GM12878 (cell line): Measurements from ENCODE around the gene HLA-DQA2. TPM values are rescaled to one million over a fixed set of nuclear protein-coding genes. Genes with fewer than 3 reads are reported as not detected.

Experiments
- ATAC-seq: fragments of 200-7000 bp; cut with Tn5 transposase; 3 replicates; pipeline ENCODE4 v1.9.1; 2020; ENCODE audit warnings: mild to moderate bottlenecking, moderate library complexity
- BruUV-seq: library from RNA; stranded (reverse); fragments of 400-500 nt; replicated peaks from 2 replicates; lab custom pipeline; 2021; lab: Mats Ljungman, UMichigan
- CTCF ChIA-PET: fragments of 300-600 bp; sonication (Branson Sonifier 250); formaldehyde crosslinking; extraction: SDS; loops from one replicate; lab custom pipeline; 2021; ENCODE audit warnings: inconsistent platforms; lab: Yijun Ruan, JAX
- POLR2A ChIA-PET: fragments of 350-600 bp; formaldehyde crosslinking; extraction: SDS; loops from one replicate; lab custom pipeline; 2021; ENCODE audit warnings: inconsistent platforms; lab: Charles Lee
- RAD21 ChIA-PET: fragments of 300-600 bp; sonication (Branson Sonifier 250); formaldehyde crosslinking; loops from one replicate; lab custom pipeline; 2023; ENCODE audit warnings: antibody characterized with exemption; ENCODE audit not compliant: unreplicated experiment; lab: Charles Lee
- SMC1A ChIA-PET: fragments of 300-600 bp; sonication (Branson Sonifier 250); formaldehyde crosslinking; loops from one replicate; lab custom pipeline; 2023; ENCODE audit not compliant: unreplicated experiment, uncharacterized antibody; lab: Charles Lee
- DNase-seq: peaks from one replicate; pipeline ENCODE4 v3.0.0-alpha.2; 2011; ENCODE audit warnings: low read depth, low spot score
- FAIRE-seq: peaks from 3 replicates; lab custom pipeline; 2011; peaks lifted over from hg19 to GRCh38; lab: Jason Lieb, UNC
- H2AFZ ChIP-seq: 2 replicates; pipeline ENCODE4 v1.6.0; 2011; ENCODE audit warnings: low read depth, low read length, control low read depth; ENCODE audit not compliant: control insufficient read depth
- H3K27ac ChIP-seq: 2 replicates; pipeline ENCODE4 v1.5.1; 2011; ENCODE audit warnings: control low read depth; ENCODE audit not compliant: control insufficient read depth, insufficient read depth
- H3K27me3 ChIP-seq, 2 experiments: replicated peaks in 1 of 2; 2 replicates each; pipeline versions ENCODE4 v1.6.0 to v1.6.1; 2011; ENCODE audit warnings: low read length in 1 of 2; ENCODE audit not compliant: control insufficient read depth in 2 of 2, insufficient read depth in 2 of 2
- H3K36me3 ChIP-seq, 2 experiments: 2 replicates each; pipeline ENCODE4 v1.5.1; 2011; ENCODE audit warnings: low read length in 1 of 2; ENCODE audit not compliant: control insufficient read depth in 2 of 2, insufficient read depth in 2 of 2
- H3K4me1 ChIP-seq: 2 replicates; pipeline ENCODE4 v1.6.1; 2011; ENCODE audit warnings: mild to moderate bottlenecking, low read length, moderate library complexity, mixed read lengths; ENCODE audit not compliant: control insufficient read depth, insufficient read depth
- H3K4me2 ChIP-seq: 2 replicates; pipeline ENCODE4 v1.6.0; 2011; ENCODE audit warnings: control low read depth; ENCODE audit not compliant: control insufficient read depth, insufficient read depth
- H3K4me3 ChIP-seq: fragments of 200-600 bp; sonication (generic); 2 replicates; pipeline ENCODE4 v1.5.1; 2016
- H3K79me2 ChIP-seq: 2 replicates; pipeline ENCODE4 v1.6.0; 2011; ENCODE audit warnings: low read length; ENCODE audit not compliant: control insufficient read depth, insufficient read depth
- H3K9ac ChIP-seq: 2 replicates; pipeline ENCODE4 v1.8.0; 2011; ENCODE audit warnings: low read length, control low read depth, mixed read lengths; ENCODE audit not compliant: control insufficient read depth, insufficient read depth
- H3K9me3 ChIP-seq: replicated peaks from 3 replicates; pipeline ENCODE4 v1.5.1; 2011; ENCODE audit warnings: mild to moderate bottlenecking, low read length; ENCODE audit not compliant: control insufficient read depth, insufficient read depth
- H4K20me1 ChIP-seq: 2 replicates; pipeline ENCODE4 v1.6.0; 2011; ENCODE audit not compliant: control insufficient read depth, insufficient read depth
- BACH1 ChIP-seq: fragments of 450-650 bp; IDR thresholded peaks from 2 replicates; pipeline ENCODE4 v1.6.1; 2017; ENCODE audit warnings: mild to moderate bottlenecking, borderline replicate concordance
- CTCF ChIP-seq, 3 experiments: IDR thresholded peaks in 2 of 3; conservative IDR thresholded peaks in 1 of 3; 2 replicates each; pipeline ENCODE4 v1.5.1; 2011; ENCODE audit warnings: low read depth in 3 of 3, low read length in 3 of 3, mild to moderate bottlenecking in 3 of 3, control low read depth in 2 of 3, moderate library complexity in 2 of 3, inconsistent platforms in 1 of 3, mixed read lengths in 1 of 3; ENCODE audit not compliant: control insufficient read depth in 2 of 3, insufficient read depth in 1 of 3; ENCODE audit errors: extremely low read depth in 1 of 3
- EED ChIP-seq: sonication (generic); IDR thresholded peaks from 2 replicates; pipeline ENCODE4 v1.6.1; 2016; ENCODE audit warnings: antibody characterized with exemption, low read depth
- IKZF1 ChIP-seq: fragments of 450-650 bp; conservative IDR thresholded peaks from 2 replicates; pipeline ENCODE4 v1.6.1; 2017; ENCODE audit warnings: antibody characterized with exemption, mild to moderate bottlenecking
- IKZF2 ChIP-seq, 2 experiments: fragments of 450-650 bp; IDR thresholded peaks; 2 replicates each; pipeline ENCODE4 v1.6.1; 2017; ENCODE audit warnings: mild to moderate bottlenecking in 2 of 2, moderate library complexity in 2 of 2
- RAD21 ChIP-seq: IDR thresholded peaks from 2 replicates; pipeline ENCODE4 v1.6.1; 2011; ENCODE audit warnings: mild to moderate bottlenecking, low read depth, low read length, moderate library complexity; ENCODE audit not compliant: insufficient read depth
- SKIL ChIP-seq: fragments of 450-650 bp; IDR thresholded peaks from 2 replicates; pipeline ENCODE4 v1.6.1; 2017; ENCODE audit warnings: mild to moderate bottlenecking, low read depth, inconsistent platforms; ENCODE audit not compliant: poor library complexity, severe bottlenecking
- SMC3 ChIP-seq: IDR thresholded peaks from 2 replicates; pipeline ENCODE4 v1.6.1; 2011; ENCODE audit warnings: low read length, improper control_type of control experiment, borderline replicate concordance
- STAT3 ChIP-seq: IDR thresholded peaks from 2 replicates; pipeline ENCODE4 v1.6.1; 2011; ENCODE audit warnings: low read depth, low read length, improper control_type of control experiment
- ZNF687 ChIP-seq: fragments of 450-650 bp; IDR thresholded peaks from 2 replicates; pipeline ENCODE4 v1.6.1; 2017; ENCODE audit warnings: mild to moderate bottlenecking, moderate library complexity
- ZSCAN29 ChIP-seq: fragments of 450-650 bp; IDR thresholded peaks from 2 replicates; pipeline ENCODE4 v1.6.1; 2017; ENCODE audit warnings: mild to moderate bottlenecking, moderate library complexity
- WGBS: methylation state at CpG from one replicate; pipeline ENCODE4 v1.1.6; 2016; ENCODE audit warnings: low lambda C conversion rate; ENCODE audit not compliant: insufficient replicate concordance, insufficient coverage; ENCODE audit errors: missing lambda C conversion rate; 5-methylcytosine and 5-hydroxymethylcytosine counted together
- in situ Hi-C: fragments of 300-500 bp; cut with MboI; formaldehyde crosslinking; loops from 9 replicates; pipeline ENCODE4 v1.14.3; 2018; ENCODE audit warnings: mixed read lengths
- intact Hi-C: fragments of 100-400 bp; cut with micrococcal nuclease; formaldehyde crosslinking; loops from one replicate; pipeline ENCODE4 v1.14.2; 2022; ENCODE audit not compliant: unreplicated experiment
- polyA plus RNA-seq, 11 experiments: library from polyadenylated mRNA; depleted of rRNA in 4 of 11; unstranded in 6 of 11; stranded (reverse) in 5 of 11; fragments of >200 nt; fragmentation: Nextera tagmentation in 4 of 11; fragmentation: Illumina TruSeq in 1 of 11; extraction: Ambion mirVana in 4 of 11; extraction: Trizol in 1 of 11; gene quantifications; 1 replicate in 1 of 11; 2 replicates in 10 of 11; pipeline versions ENCODE4 v1.2.1 to v1.2.3, GENCODE V29; 2011 to 2016; ENCODE audit warnings: inconsistent platforms in 2 of 11, missing spikeins in 2 of 11, low read depth in 1 of 11
- total RNA-seq, 4 experiments: library from RNA; depleted of rRNA in 3 of 4; stranded (reverse); fragments of >200 nt in 3 of 4; fragmentation: Illumina TruSeq in 1 of 4; extraction: Trizol in 1 of 4; gene quantifications; 2 replicates each; pipeline versions ENCODE4 v1.2.1 to v1.2.3, GENCODE V29; 2013 to 2021

Gene HLA-DQA2
- total and polyA plus RNA-seq, 10 of the 15 experiments (the other 5 are each of a cell fraction or from before 2014, with no cell fraction given), result 9.1 to 26.4 (median 16.3) TPM

GRCh38 chr6:32700391-32701040 lies 40.7 kb upstream of the HLA-DQA2 start:
- no peaks in the 10 kb centered on the region for H3K36me3 ChIP-seq
- ChIA-PET CTCF (interaction anchor here (0.6 to 7.6 kb wide), 55 partner anchors 9 to 583 kb away, joined by 3 to 180 read pairs (median 4); partner anchors contain the start of genes HLA-DMA, HLA-DRA and TAP2), RAD21 (interaction anchor here (0.8 to 3.8 kb wide), 33 partner anchors 9 to 455 kb away, joined by 3 to 72 read pairs (median 5); partner anchors contain the start of gene TAP2), SMC1A (interaction anchor here (0.6 to 5.2 kb wide), 33 partner anchors 9 to 455 kb away, joined by 3 to 75 read pairs (median 5); partner anchors contain the start of genes PSMB9, TAP1 and TAP2), POLR2A (interaction anchor here (0.8 to 1.3 kb wide), 2 partner anchors 85 to 298 kb away, joined by 3 to 5 read pairs; no protein-coding TSS in a partner anchor)
- H3K4me1 ChIP-seq, result no peaks in the 10 kb centered on the region
- H3K27me3 ChIP-seq, result peaks cover 0 to 3% of the 10 kb centered on the region in 2 experiments; a peak in 2 of 4 replicates
- H3K9ac ChIP-seq, result no peak overlapping the region
- H3K27ac ChIP-seq, result no peak overlapping the region
- WGBS, result 44% methylated on average over 6 of the region's 6 CpGs
- H3K9me3 ChIP-seq, result no peaks in the 10 kb centered on the region
- H3K79me2 ChIP-seq, result no peaks in the 10 kb centered on the region
- FAIRE-seq, result peak; percentile 69
- no peak for DNase-seq
- no peaks in the 10 kb centered on the region for H4K20me1 ChIP-seq
- no peak overlapping the region for H3K4me3 ChIP-seq
- in situ Hi-C loops (no loop called here), intact Hi-C loops (loop anchor here (1.0 to 10.0 kb wide), 5 partner anchors 86 to 456 kb away; no protein-coding TSS in a partner anchor)
- ATAC-seq, result peak; percentile 93
- H3K4me2 ChIP-seq, result peak overlapping the region; percentile 35; the same call in 1 of the 2 replicates
- H2AFZ ChIP-seq, result peak overlapping the region; percentile 49
- no TSS peak for BruUV-seq
- no peak for TF ChIP-seq STAT3
- peak; percentile 87 for TF ChIP-seq SMC3
- TF ChIP-seq IKZF1, result peak; percentile 42; the same call in 1 of the 2 replicates
- peak; percentile 65 for TF ChIP-seq CTCF (IDR thresholded peaks at IDR 0.05 in 2 of 3, conservative IDR thresholded peaks at IDR 0.05 in 1 of 3; ENCODE audit: control insufficient read depth in 2 of 3, extremely low read depth in 1 of 3, insufficient read depth in 1 of 3, low read depth in 3 of 3, low read length in 3 of 3)
- peak; percentile 21; the same call in 1 of the 2 replicates for TF ChIP-seq BACH1
- TF ChIP-seq RAD21, result peak; percentile 76
- TF ChIP-seq SKIL, result peak; percentile 41
- TF ChIP-seq ZNF687, result no peak
- TF ChIP-seq ZSCAN29, result no peak
- TF ChIP-seq EED, result peak; percentile 29; the same call in 1 of the 2 replicates
- peak; percentile 24 to 45; a peak in 3 of 4 replicates for TF ChIP-seq IKZF2 (IDR thresholded peaks at IDR 0.05)
